ENCODE data around the gene SPATS2L.
A peak's percentile ranks its signal among the peaks of the same experiment; 100 is the strongest.
"Not testable (repeated sequence)": the region's sequence is repeated elsewhere in the genome, so short reads cannot be mapped to it uniquely, and the experiment has no call there.

Gene SPATS2L

GRCh38 chr2:200344202-200344601 lies 37.7 kb downstream of the SPATS2L start:
- ChIA-PET CTCF (interaction anchor here (1.2 kb wide), 1 partner anchor 105 kb away, joined by 3 read pairs; no protein-coding TSS in a partner anchor), POLR2A (interaction anchor here (0.6 kb wide), 1 partner anchor 102 kb away, joined by 3 read pairs; no protein-coding TSS in a partner anchor)
- H3K9me3 ChIP-seq (ENCODE audit: control insufficient read depth, insufficient read depth, low read depth, low read length); H3K4me3 ChIP-seq (ENCODE audit: low read depth, low read length); H3K4me1 ChIP-seq (ENCODE audit: control insufficient read depth, insufficient read depth, low read length); H3K27ac ChIP-seq (ENCODE audit: extremely low read depth, low read depth, low read length); H3K36me3 ChIP-seq (ENCODE audit: control insufficient read depth in 2 of 2, insufficient read depth in 1 of 2, low read length in 2 of 2): not testable (repeated sequence)
- peak; percentile 66 for TF ChIP-seq ZNF146 (tag by site-specific recombination; IDR thresholded peaks at IDR 0.05)

GRCh38 chr2:200345975-200346374 lies 39.5 kb downstream of the SPATS2L start:
- no peak for TF ChIP-seq ZNF623 (tag by site-specific recombination; IDR thresholded peaks at IDR 0.05)
- no peak for TF ChIP-seq WT1 (tag by site-specific recombination; IDR thresholded peaks at IDR 0.05)
- TF ChIP-seq SETDB1 (IDR thresholded peaks at IDR 0.05; ENCODE audit: insufficient read length, low read length) = no peak
- no peak for TF ChIP-seq ZNF416 (tag by site-specific recombination; IDR thresholded peaks at IDR 0.05)
- no peak for TF ChIP-seq ZXDB (tag by site-specific recombination; IDR thresholded peaks at IDR 0.05)
- TF ChIP-seq ZNF202 (tag by site-specific recombination; IDR thresholded peaks at IDR 0.05; ENCODE audit: borderline replicate concordance) = no peak
- no peak for TF ChIP-seq ZNF214 (tag by site-specific recombination; IDR thresholded peaks at IDR 0.05; ENCODE audit: borderline replicate concordance)
- TF ChIP-seq, protein P1, sequence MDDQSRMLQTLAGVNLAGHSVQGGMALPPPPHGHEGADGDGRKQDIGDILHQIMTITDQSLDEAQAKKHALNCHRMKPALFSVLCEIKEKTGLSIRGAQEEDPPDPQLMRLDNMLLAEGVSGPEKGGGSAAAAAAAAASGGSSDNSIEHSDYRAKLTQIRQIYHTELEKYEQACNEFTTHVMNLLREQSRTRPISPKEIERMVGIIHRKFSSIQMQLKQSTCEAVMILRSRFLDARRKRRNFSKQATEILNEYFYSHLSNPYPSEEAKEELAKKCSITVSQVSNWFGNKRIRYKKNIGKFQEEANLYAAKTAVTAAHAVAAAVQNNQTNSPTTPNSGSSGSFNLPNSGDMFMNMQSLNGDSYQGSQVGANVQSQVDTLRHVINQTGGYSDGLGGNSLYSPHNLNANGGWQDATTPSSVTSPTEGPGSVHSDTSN (CRISPR knock-in tag; IDR thresholded peaks at IDR 0.05) = no peak
- no peak for TF ChIP-seq ZFP37 (tag by site-specific recombination; IDR thresholded peaks at IDR 0.05)
- TF ChIP-seq ZNF561 (tag by site-specific recombination; IDR thresholded peaks at IDR 0.05; ENCODE audit: borderline replicate concordance) = no peak
- CTCF ChIA-PET = interaction anchor here (1.1 kb wide), 1 partner anchor 136 kb away, joined by 3 read pairs; no protein-coding TSS in a partner anchor

DNA sequence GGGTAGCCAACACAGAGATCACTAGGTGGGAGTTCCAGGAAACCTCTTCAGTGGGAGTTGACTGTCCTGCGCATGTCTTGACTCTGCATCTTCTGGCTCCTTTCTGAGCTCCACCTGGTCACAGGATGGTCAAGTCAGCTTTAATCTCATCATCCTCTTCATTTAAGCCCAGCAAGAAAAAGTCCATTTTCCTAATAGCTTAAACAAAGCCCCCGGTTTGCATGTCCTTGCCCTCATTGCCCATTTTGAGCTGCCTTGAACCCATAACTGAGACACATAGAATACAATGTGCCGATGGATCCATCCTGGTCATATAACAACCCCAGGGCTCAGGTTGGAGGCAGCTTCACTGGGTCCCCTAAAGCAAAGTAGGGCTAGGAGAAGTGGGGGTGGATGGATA lies 40.8 kb downstream of the SPATS2L start:
- no peak for TF ChIP-seq ZNF626 (tag by site-specific recombination; IDR thresholded peaks at IDR 0.05)
- TF ChIP-seq HOXD13 (CRISPR knock-in tag; IDR thresholded peaks at IDR 0.05; ENCODE audit: borderline replicate concordance) = no peak
- no peak for TF ChIP-seq ZNF660 (tag by site-specific recombination; IDR thresholded peaks at IDR 0.05)
- TF ChIP-seq, protein P1 (CRISPR knock-in tag; IDR thresholded peaks at IDR 0.05) = no peak
- TF ChIP-seq ZNF121 (tag by site-specific recombination; IDR thresholded peaks at IDR 0.05) = no peak
- no peak for TF ChIP-seq ZNF311 (tag by site-specific recombination; IDR thresholded peaks at IDR 0.05; ENCODE audit: borderline replicate concordance)
- no peak for TF ChIP-seq ZNF169 (tag by site-specific recombination; IDR thresholded peaks at IDR 0.05)
- TF ChIP-seq ZNF324 (tag by site-specific recombination; IDR thresholded peaks at IDR 0.05) = no peak
- TF ChIP-seq, protein P2, sequence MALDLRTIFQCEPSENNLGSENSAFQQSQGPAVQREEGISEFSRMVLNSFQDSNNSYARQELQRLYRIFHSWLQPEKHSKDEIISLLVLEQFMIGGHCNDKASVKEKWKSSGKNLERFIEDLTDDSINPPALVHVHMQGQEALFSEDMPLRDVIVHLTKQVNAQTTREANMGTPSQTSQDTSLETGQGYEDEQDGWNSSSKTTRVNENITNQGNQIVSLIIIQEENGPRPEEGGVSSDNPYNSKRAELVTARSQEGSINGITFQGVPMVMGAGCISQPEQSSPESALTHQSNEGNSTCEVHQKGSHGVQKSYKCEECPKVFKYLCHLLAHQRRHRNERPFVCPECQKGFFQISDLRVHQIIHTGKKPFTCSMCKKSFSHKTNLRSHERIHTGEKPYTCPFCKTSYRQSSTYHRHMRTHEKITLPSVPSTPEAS (tag by site-specific recombination; IDR thresholded peaks at IDR 0.05) = no peak
- TF ChIP-seq ZNF544 (tag by site-specific recombination; IDR thresholded peaks at IDR 0.05) = no peak
- TF ChIP-seq ZNF521 (tag by site-specific recombination; IDR thresholded peaks at IDR 0.05) = no peak
- TF ChIP-seq ZNF175 (tag by site-specific recombination; IDR thresholded peaks at IDR 0.05) = no peak
- no peak for TF ChIP-seq ZNF843 (tag by site-specific recombination; IDR thresholded peaks at IDR 0.05)
- TF ChIP-seq ZNF37A (tag by site-specific recombination; IDR thresholded peaks at IDR 0.05) = no peak
- TF ChIP-seq KLF9 (tag by site-specific recombination; IDR thresholded peaks at IDR 0.05; ENCODE audit: low read depth) = no peak
- TF ChIP-seq ZNF707 (tag by site-specific recombination; IDR thresholded peaks at IDR 0.05) = no peak
- TF ChIP-seq ZBTB17 (tag by site-specific recombination; IDR thresholded peaks at IDR 0.05) = no peak
- no peak for TF ChIP-seq ZNF426 (tag by site-specific recombination; IDR thresholded peaks at IDR 0.05)
- Histone ChIP-seq H3K9me3 (ENCODE audit: control insufficient read depth, insufficient read depth, low read depth, low read length) (no peaks in the 10 kb centered on the region), H3K4me3 (ENCODE audit: low read depth, low read length) (no peak overlapping the region), H3K36me3 (ENCODE audit: control insufficient read depth in 2 of 2, insufficient read depth in 1 of 2, low read length in 2 of 2) (no peaks in the 10 kb centered on the region), H3K4me1 (ENCODE audit: control insufficient read depth, insufficient read depth, low read length) (0 out of 2 replicates have a peak, but pooled peaks cover 6% of the 10 kb centered on the region), H3K27ac (ENCODE audit: extremely low read depth, low read depth, low read length) (no peak overlapping the region)
- ChIA-PET POLR2A (interaction anchor here (0.8 kb wide), 1 partner anchor 32 kb away, joined by 4 read pairs; no protein-coding TSS in a partner anchor), CTCF (interaction anchor here (0.6 to 1.2 kb wide), 3 partner anchors 60 to 1199 kb away, joined by 3 to 4 read pairs (median 3); no protein-coding TSS in a partner anchor)

More at GRCh38 chr2:200345975-200346374, 39.5 kb downstream of the SPATS2L start:
- Histone ChIP-seq H3K9me3 (ENCODE audit: control insufficient read depth, insufficient read depth, low read depth, low read length) (no peaks in the 10 kb centered on the region), H3K4me3 (ENCODE audit: low read depth, low read length) (no peak overlapping the region), H3K36me3 (ENCODE audit: control insufficient read depth in 2 of 2, insufficient read depth in 1 of 2, low read length in 2 of 2) (no peaks in the 10 kb centered on the region), H3K4me1 (ENCODE audit: control insufficient read depth, insufficient read depth, low read length) (no peaks in the 10 kb centered on the region), H3K27ac (ENCODE audit: extremely low read depth, low read depth, low read length) (no peak overlapping the region)
- POLR2A ChIA-PET = no interaction called here

Measured in HEK293 (cell line).